HEK293 (cell line): ENCODE data around the gene ZDHHC14.

Experiments
- CTCF ChIA-PET: fragments of 350-600 bp; formaldehyde crosslinking; extraction: SDS; loops from one replicate; lab custom pipeline; 2021; ENCODE audit warnings: antibody characterized with exemption; lab: Yijun Ruan, JAX
- POLR2A ChIA-PET: fragments of 300-600 bp; formaldehyde crosslinking; extraction: SDS; loops from one replicate; lab custom pipeline; 2020; ENCODE audit warnings: antibody characterized with exemption, inconsistent platforms; lab: Yijun Ruan, JAX
- H3K27ac ChIP-seq: fragments of 200-500 bp; sonication (Bioruptor generic); 2 replicates; pipeline ENCODE4 v1.5.1; 2014; ENCODE audit warnings: low read depth, low read length, control low read depth, inconsistent platforms; ENCODE audit errors: extremely low read depth
- H3K36me3 ChIP-seq, 2 experiments: fragments of 200-500 bp in 1 of 2; sonication (Bioruptor generic) in 1 of 2; 1 replicate in 1 of 2; 2 replicates in 1 of 2; pipeline ENCODE4 v1.5.1; 2014 to 2017; ENCODE audit warnings: inconsistent platforms in 2 of 2, low read length in 2 of 2; ENCODE audit not compliant: control insufficient read depth in 2 of 2, insufficient read depth in 1 of 2
- H3K4me1 ChIP-seq: fragments of 200-500 bp; sonication (Bioruptor generic); 2 replicates; pipeline ENCODE4 v1.5.1; 2014; ENCODE audit warnings: mild to moderate bottlenecking, low read length, inconsistent platforms; ENCODE audit not compliant: control insufficient read depth, insufficient read depth
- H3K4me3 ChIP-seq: 2 replicates; pipeline ENCODE4 v1.5.1; 2011; ENCODE audit warnings: low read depth, mild to moderate bottlenecking, control low read depth, low read length, moderate library complexity
- H3K9me3 ChIP-seq: fragments of 200-500 bp; sonication (Bioruptor generic); 2 replicates; pipeline ENCODE4 v1.5.1; 2014; ENCODE audit warnings: low read depth, low read length, inconsistent platforms; ENCODE audit not compliant: control insufficient read depth, insufficient read depth
- EGR2 ChIP-seq: fragments of 450-650 bp; formaldehyde crosslinking; IDR thresholded peaks from 2 replicates; pipeline ENCODE4 v1.5.1; 2016; ENCODE audit warnings: low read depth, missing biosample characterization, missing genetic modification characterization
- GFI1B ChIP-seq: fragments of 450-650 bp; formaldehyde crosslinking; IDR thresholded peaks from 2 replicates; pipeline ENCODE4 v1.5.1; 2016; ENCODE audit warnings: missing biosample characterization, missing genetic modification characterization
- KLF8 ChIP-seq: fragments of 450-650 bp; formaldehyde crosslinking; IDR thresholded peaks from 2 replicates; pipeline ENCODE4 v1.5.1; 2016; ENCODE audit warnings: missing biosample characterization, missing genetic modification characterization
- SALL2 ChIP-seq: fragments of 450-650 bp; formaldehyde crosslinking; IDR thresholded peaks from 2 replicates; pipeline ENCODE4 v1.5.0; 2017; ENCODE audit warnings: missing biosample characterization, mild to moderate bottlenecking, missing genetic modification characterization, borderline replicate concordance
- ZBTB10 ChIP-seq: fragments of 450-650 bp; formaldehyde crosslinking; IDR thresholded peaks from 2 replicates; pipeline ENCODE4 v1.5.1; 2016; ENCODE audit warnings: missing biosample characterization, missing genetic modification characterization
- ZBTB7A ChIP-seq: fragments of 450-650 bp; formaldehyde crosslinking; IDR thresholded peaks from 2 replicates; pipeline ENCODE4 v1.5.1; 2016; ENCODE audit warnings: low read depth, missing biosample characterization, missing genetic modification characterization
- ZNF148 ChIP-seq: fragments of 450-650 bp; formaldehyde crosslinking; IDR thresholded peaks from 2 replicates; pipeline ENCODE4 v1.5.0; 2017; ENCODE audit warnings: missing biosample characterization, missing genetic modification characterization, borderline replicate concordance
- ZNF2 ChIP-seq: fragments of 450-650 bp; formaldehyde crosslinking; IDR thresholded peaks from 2 replicates; pipeline ENCODE4 v1.5.1; 2016; ENCODE audit warnings: missing biosample characterization, missing genetic modification characterization
- ZNF48 ChIP-seq: fragments of 450-650 bp; formaldehyde crosslinking; IDR thresholded peaks from 2 replicates; pipeline ENCODE4 v1.5.1; 2016; ENCODE audit warnings: missing biosample characterization, missing genetic modification characterization
- ZNF521 ChIP-seq: fragments of 450-650 bp; formaldehyde crosslinking; IDR thresholded peaks from 2 replicates; pipeline ENCODE4 v1.5.1; 2017; ENCODE audit warnings: missing biosample characterization, mild to moderate bottlenecking, missing genetic modification characterization
- ZNF571 ChIP-seq: fragments of 450-650 bp; formaldehyde crosslinking; IDR thresholded peaks from 2 replicates; pipeline ENCODE4 v1.5.0; 2017; ENCODE audit warnings: missing biosample characterization, missing genetic modification characterization
- ZNF600 ChIP-seq: fragments of 450-650 bp; formaldehyde crosslinking; IDR thresholded peaks from 2 replicates; pipeline ENCODE4 v1.5.1; 2016; ENCODE audit warnings: missing biosample characterization, missing genetic modification characterization
- ZNF664 ChIP-seq: fragments of 450-650 bp; formaldehyde crosslinking; IDR thresholded peaks from 2 replicates; pipeline ENCODE4 v1.5.1; 2016; ENCODE audit warnings: missing biosample characterization, missing genetic modification characterization
- TF ChIP-seq, protein P1 (sequence below): fragments of 450-650 bp; formaldehyde crosslinking; IDR thresholded peaks from 2 replicates; pipeline ENCODE4 v1.5.1; 2016; ENCODE audit warnings: missing biosample characterization, missing genetic modification characterization, low read depth
- TF ChIP-seq, protein P2 (sequence below): fragments of 450-650 bp; formaldehyde crosslinking; IDR thresholded peaks from 2 replicates; pipeline ENCODE4 v1.5.1; 2016; ENCODE audit warnings: missing biosample characterization, missing genetic modification characterization

ZDHHC14 gene

GRCh38 chr6:157549468-157549745, 168.4 kb downstream of the ZDHHC14 start (continued):
- TF ChIP-seq ZNF148 (no peak), ZNF521 (tag by site-specific recombination) (no peak), SALL2 (no peak), ZNF2 (tag by site-specific recombination) (no peak)

DNA sequence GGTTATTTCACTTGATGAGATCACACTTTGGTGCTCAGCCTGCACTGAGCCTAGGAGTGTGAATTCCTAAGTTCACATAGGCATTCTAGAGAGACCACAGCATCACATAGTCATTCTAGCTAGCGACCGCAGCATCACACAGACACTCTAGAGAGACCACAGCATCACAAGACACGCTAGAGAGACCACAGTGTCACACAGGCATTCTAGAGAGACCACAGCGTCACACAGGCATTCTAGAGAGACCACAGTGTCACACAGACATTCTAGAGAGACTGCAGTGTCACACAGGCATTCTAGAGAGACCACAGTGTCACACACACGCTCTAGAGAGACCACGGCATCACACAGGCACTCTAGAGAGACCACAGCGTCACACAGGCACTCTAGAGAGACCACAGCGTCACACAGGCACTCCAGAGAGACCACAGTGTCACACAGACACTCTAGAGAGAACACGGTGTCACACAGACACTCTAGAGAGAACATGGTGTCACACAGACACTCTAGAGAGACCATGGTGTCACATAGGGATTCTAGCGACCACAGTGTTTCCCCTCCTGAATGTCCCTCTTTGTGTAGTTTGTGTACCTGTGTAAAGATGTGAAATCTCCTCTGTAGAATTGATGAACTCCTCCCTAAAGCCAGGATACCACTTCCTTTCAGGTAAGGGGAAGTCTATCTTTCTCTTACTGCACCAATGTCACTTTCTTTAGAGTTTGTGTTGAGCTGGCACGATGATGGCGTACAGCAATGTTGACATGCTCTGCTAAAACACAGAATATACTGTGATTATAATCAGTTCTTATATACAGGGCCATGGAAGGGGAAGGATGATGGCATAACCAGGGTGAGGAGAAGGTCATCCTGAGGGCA, 169.4 kb downstream of the ZDHHC14 start:
- Histone ChIP-seq H3K9me3 (no peaks in the 10 kb centered on the region), H3K4me3 (no peak overlapping the region), H3K36me3 (no peaks in the 10 kb centered on the region), H3K4me1 (no peaks in the 10 kb centered on the region), H3K27ac (no peak overlapping the region)
- CTCF ChIA-PET = interaction anchor here (0.6 kb wide), 1 partner anchor 236 kb away, joined by 3 read pairs; no protein-coding TSS in a partner anchor
- POLR2A ChIA-PET = no interaction called here
- TF ChIP-seq, protein P1, sequence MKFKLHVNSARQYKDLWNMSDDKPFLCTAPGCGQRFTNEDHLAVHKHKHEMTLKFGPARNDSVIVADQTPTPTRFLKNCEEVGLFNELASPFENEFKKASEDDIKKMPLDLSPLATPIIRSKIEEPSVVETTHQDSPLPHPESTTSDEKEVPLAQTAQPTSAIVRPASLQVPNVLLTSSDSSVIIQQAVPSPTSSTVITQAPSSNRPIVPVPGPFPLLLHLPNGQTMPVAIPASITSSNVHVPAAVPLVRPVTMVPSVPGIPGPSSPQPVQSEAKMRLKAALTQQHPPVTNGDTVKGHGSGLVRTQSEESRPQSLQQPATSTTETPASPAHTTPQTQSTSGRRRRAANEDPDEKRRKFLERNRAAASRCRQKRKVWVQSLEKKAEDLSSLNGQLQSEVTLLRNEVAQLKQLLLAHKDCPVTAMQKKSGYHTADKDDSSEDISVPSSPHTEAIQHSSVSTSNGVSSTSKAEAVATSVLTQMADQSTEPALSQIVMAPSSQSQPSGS = no peak
- TF ChIP-seq EGR2 = no peak

DNA sequence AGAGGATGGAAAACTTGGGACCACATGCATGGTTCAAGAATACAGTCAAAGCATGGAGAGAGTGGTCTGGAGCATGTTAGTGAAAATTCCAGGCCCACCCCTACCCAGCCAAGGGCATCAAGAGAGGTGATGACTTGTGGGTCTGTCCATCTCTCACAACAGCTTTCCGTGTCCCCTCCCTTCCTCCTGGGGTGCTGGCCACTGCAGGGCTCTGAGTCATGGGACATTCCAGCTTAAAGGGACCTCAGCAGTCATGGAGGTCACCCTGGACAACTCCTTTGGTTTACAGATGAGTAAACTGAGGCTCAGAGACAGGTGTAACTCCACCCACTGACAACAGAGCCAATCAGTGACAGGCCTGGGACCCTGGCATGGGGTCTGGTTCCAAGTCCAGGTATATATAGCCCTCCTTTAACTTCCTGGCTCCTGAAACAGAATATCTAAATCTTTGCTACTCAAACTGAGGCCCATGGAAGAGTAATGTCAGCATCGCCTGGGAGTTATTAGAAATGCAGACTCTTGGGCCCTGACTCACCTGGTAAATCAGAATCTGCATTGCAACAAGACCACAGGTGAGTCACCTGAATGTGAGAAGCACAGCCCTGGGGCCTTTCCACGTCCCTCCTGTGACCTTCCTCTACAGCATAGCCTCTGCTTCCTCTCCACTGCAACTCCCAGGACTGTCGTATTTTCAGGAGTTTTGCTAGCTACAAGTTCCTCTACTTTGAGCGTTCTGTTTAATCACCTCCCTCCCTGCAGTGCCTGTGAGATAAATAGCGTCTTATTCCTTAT, 170.2 kb downstream of the ZDHHC14 start:
- no peaks in the 10 kb centered on the region for H3K9me3 ChIP-seq
- ChIA-PET CTCF (interaction anchor here (0.6 kb wide), 1 partner anchor 236 kb away, joined by 3 read pairs; no protein-coding TSS in a partner anchor), POLR2A (no interaction called here)
- H3K27ac ChIP-seq = no peak overlapping the region
- no peaks in the 10 kb centered on the region for H3K36me3 ChIP-seq
- TF ChIP-seq ZNF48 (tag by site-specific recombination) (no peak), KLF8 (tag by site-specific recombination) (no peak), ZNF664 (tag by site-specific recombination) (no peak), ZNF571 (tag by site-specific recombination) (no peak), GFI1B (tag by site-specific recombination) (no peak), ZNF600 (no peak), ZBTB10 (no peak), ZBTB7A (tag by site-specific recombination) (no peak)
- TF ChIP-seq, protein P2, sequence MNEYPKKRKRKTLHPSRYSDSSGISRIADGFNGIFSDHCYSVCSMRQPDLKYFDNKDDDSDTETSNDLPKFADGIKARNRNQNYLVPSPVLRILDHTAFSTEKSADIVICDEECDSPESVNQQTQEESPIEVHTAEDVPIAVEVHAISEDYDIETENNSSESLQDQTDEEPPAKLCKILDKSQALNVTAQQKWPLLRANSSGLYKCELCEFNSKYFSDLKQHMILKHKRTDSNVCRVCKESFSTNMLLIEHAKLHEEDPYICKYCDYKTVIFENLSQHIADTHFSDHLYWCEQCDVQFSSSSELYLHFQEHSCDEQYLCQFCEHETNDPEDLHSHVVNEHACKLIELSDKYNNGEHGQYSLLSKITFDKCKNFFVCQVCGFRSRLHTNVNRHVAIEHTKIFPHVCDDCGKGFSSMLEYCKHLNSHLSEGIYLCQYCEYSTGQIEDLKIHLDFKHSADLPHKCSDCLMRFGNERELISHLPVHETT (tag by site-specific recombination) = no peak
- TF ChIP-seq, all 188 proteins: peak for 0
- Histone ChIP-seq H3K4me3 (no peak overlapping the region), H3K4me1 (no peaks in the 10 kb centered on the region)
